HFF-Myc (cell line): Measurements from ENCODE around the gene MORC4.

ENCODE experiments used
- DNase-seq: peaks from one replicate; pipeline ENCODE4 v3.0.0-alpha.2; 2011; ENCODE audit warnings: low read depth; ENCODE audit errors: extremely low read depth
- H3K4me3 ChIP-seq: replicated peaks from 2 replicates; pipeline ENCODE4 v1.5.1; 2011; ENCODE audit warnings: low read depth, mild to moderate bottlenecking, control low read depth, low read length
- TF ChIP-seq, protein P1 (sequence below): IDR thresholded peaks from 2 replicates; pipeline ENCODE4 v1.5.1; 2012; ENCODE audit warnings: mild to moderate bottlenecking, low read depth, low read length, control low read depth; ENCODE audit errors: missing control alignments

MORC4 gene

DNA sequence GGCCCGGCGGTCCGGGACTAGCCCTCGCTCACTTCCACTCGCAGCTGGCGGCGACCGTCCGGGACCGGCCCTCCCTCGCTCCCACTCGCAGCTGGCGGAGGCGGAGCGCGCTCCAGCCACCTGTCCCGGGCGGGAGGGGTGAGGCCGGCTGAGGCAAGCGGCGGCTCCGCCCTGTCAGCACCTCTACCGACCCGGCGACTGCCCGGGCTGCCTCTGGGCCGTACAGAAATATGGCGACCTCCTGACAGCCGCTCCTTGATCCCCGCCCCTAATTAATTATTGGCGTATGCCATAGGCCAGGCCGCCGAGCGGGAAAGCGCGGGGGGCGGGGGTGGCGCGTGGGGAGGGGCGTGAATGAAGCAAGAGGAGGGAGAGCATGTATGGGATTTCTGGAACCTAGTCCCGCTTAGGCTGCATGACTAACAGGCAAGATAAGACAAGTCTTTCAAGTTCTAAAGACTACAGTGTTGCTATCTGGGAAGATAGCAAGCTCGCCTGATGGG, at the start of gene MORC4:
Gene MORC4 (minus strand): TSS at position 200 of the 503 bp plus-strand sequence. CDS start 243 bp downstream, outside the sequence.
- TF ChIP-seq, protein P1, sequence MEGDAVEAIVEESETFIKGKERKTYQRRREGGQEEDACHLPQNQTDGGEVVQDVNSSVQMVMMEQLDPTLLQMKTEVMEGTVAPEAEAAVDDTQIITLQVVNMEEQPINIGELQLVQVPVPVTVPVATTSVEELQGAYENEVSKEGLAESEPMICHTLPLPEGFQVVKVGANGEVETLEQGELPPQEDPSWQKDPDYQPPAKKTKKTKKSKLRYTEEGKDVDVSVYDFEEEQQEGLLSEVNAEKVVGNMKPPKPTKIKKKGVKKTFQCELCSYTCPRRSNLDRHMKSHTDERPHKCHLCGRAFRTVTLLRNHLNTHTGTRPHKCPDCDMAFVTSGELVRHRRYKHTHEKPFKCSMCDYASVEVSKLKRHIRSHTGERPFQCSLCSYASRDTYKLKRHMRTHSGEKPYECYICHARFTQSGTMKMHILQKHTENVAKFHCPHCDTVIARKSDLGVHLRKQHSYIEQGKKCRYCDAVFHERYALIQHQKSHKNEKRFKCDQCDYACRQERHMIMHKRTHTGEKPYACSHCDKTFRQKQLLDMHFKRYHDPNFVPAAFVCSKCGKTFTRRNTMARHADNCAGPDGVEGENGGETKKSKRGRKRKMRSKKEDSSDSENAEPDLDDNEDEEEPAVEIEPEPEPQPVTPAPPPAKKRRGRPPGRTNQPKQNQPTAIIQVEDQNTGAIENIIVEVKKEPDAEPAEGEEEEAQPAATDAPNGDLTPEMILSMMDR: no peak
- peak; percentile 17 for DNase-seq

GRCh38 chrX:107047622-107048021, 47.6 kb upstream of the MORC4 start:
- no peak for DNase-seq
- no peak overlapping the region for H3K4me3 ChIP-seq
- TF ChIP-seq, protein P1: no peak

More for the DNA sequence above, at the start of gene MORC4:
- peak within 1 kb of the TSS; percentile 53 for H3K4me3 ChIP-seq

- no peak for DNase-seq
- TF ChIP-seq, protein P1: no peak
Measured at GRCh38 chrX:107029752-107030151, 29.7 kb upstream of the MORC4 start.

DNA sequence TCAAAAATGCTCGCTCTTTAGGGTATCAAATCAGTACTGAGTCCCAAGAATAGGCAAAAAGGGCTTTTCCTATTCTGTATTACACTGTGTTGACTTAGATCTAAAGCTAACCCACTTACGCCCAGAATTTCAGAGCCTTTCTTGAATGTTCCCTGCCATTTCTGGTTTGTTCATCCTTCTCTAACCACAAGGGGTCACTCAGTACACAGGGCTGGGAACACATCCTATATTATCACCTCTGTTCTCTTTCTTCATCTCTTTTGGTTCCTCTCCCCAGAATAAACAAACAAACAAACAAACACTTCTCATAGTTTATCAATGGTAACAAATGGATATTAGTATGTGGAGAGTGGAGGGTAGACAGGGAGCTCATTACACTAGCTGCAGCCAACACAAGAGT, 25.5 kb upstream of the MORC4 start:
- no peak overlapping the region for H3K4me3 ChIP-seq
- DNase-seq: no peak
- TF ChIP-seq, protein P1: peak; percentile 40

More at GRCh38 chrX:107029752-107030151, 29.7 kb upstream of the MORC4 start:
- H3K4me3 ChIP-seq: no peak overlapping the region

GRCh38 chrX:107014936-107015335, 14.9 kb upstream of the MORC4 start:
- TF ChIP-seq, protein P1: no peak
- no peak for DNase-seq
- H3K4me3 ChIP-seq: no peak overlapping the region

DNA sequence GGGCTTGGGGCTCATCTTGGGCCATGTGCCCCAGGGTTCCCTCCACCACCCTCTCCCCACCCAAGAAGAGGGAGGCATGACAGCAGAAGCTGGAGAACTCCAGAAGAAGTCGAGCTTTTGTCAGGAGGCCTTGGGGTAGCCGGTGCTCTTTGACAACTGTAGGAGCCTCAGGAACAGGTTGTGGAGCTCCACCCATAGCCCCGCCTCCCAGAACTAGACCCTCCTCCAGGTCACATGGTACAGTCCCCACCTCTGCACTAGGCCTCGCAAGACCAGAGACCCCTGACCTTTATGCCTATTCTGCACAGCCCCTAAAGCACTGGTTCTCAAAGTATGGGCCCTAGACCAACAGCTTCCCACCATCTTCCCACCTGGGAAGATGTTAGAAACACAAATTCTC, 8.0 kb upstream of the MORC4 start:
- TF ChIP-seq, protein P1: no peak
- H3K4me3 ChIP-seq: no peak overlapping the region

More for the DNA sequence above, 8.0 kb upstream of the MORC4 start:
- DNase-seq: no peak
